GM19455 (cell line): Measurements from ENCODE around the gene PRXL2B.

Source experiments
- ATAC-seq: cut with Tn5 transposase; IDR thresholded peaks from one replicate; pipeline ENCODE4 v1.9.1; 2021; ENCODE audit not compliant: unreplicated experiment

The PRXL2B gene

GRCh38 chr1:2596530-2597333, 10.2 kb downstream of the PRXL2B start:
- no peak for ATAC-seq

- ATAC-seq = no peak
Observed at GRCh38 chr1:2597441-2598328, 11.1 kb downstream of the PRXL2B start.

GRCh38 chr1:2598329-2598931, 11.9 kb downstream of the PRXL2B start:
- ATAC-seq = no peak

- no peak for ATAC-seq
Observed at GRCh38 chr1:2601721-2602303, 15.2 kb downstream of the PRXL2B start.

- ATAC-seq = no peak
Observed at GRCh38 chr1:2602311-2602835, 15.8 kb downstream of the PRXL2B start.

GRCh38 chr1:2602866-2603520, 16.4 kb downstream of the PRXL2B start:
- no peak for ATAC-seq

- ATAC-seq = no peak
Observed at GRCh38 chr1:2603521-2604155, 17.1 kb downstream of the PRXL2B start.

- no peak for ATAC-seq
Observed at GRCh38 chr1:2604156-2604843, 17.7 kb downstream of the PRXL2B start.

GRCh38 chr1:2604844-2605508, 18.4 kb downstream of the PRXL2B start:
- no peak for ATAC-seq

- ATAC-seq = no peak
Observed at GRCh38 chr1:2605509-2606395, 19.2 kb downstream of the PRXL2B start.

GRCh38 chr1:2606396-2606880, 19.9 kb downstream of the PRXL2B start:
- ATAC-seq = no peak

- ATAC-seq = no peak
Observed at GRCh38 chr1:2606881-2607621, 20.5 kb downstream of the PRXL2B start.

- ATAC-seq = no peak
Observed at GRCh38 chr1:2607641-2608091, 21.1 kb downstream of the PRXL2B start.

GRCh38 chr1:2609319-2610035, 22.9 kb downstream of the PRXL2B start:
- no peak for ATAC-seq

GRCh38 chr1:2610036-2610959, 23.7 kb downstream of the PRXL2B start:
- ATAC-seq = no peak
